Keratinocyte (primary cell): ENCODE measurements around the gene CDH13.

Experiments
- EZH2 ChIP-seq: IDR thresholded peaks from one replicate; pipeline ENCODE4 v1.6.1; 2012; ENCODE audit warnings: inconsistent platforms, mild to moderate bottlenecking, low read length, moderate library complexity
- TF ChIP-seq, protein P1 (sequence below), 3 experiments: IDR thresholded peaks in 1 of 3; conservative IDR thresholded peaks in 1 of 3; optimal IDR thresholded peaks in 1 of 3; 2 replicates in 2 of 3; 3 replicates in 1 of 3; pipeline versions ENCODE3 to v1.5.1; 2011; ENCODE audit warnings: low read length in 3 of 3, mild to moderate bottlenecking in 3 of 3, moderate library complexity in 2 of 3, control low read depth in 1 of 3, inconsistent platforms in 1 of 3; ENCODE audit not compliant: insufficient read depth in 2 of 3; ENCODE audit errors: extremely low read depth in 1 of 3

DNA sequence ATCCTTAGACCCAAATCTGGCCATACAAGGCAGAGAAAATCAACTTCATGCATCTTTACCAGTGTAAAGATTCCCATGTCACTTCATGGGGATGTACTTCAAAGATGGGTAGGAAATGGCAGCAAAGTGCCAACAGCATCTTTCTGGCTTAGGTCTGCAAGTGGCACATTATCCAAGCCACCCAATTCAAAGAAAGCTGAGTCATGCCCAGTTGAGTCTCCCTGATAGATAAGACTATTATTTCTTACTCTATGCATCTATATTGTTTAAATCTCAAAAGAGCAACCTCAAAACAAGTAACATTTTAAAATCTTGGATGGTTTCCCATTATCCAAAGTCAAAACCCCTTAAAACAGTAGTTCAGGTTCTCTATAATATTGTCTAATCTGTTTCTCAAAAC, 1119.8 kb downstream of the CDH13 start:
- TF ChIP-seq EZH2, result no peak
- TF ChIP-seq, protein P1, sequence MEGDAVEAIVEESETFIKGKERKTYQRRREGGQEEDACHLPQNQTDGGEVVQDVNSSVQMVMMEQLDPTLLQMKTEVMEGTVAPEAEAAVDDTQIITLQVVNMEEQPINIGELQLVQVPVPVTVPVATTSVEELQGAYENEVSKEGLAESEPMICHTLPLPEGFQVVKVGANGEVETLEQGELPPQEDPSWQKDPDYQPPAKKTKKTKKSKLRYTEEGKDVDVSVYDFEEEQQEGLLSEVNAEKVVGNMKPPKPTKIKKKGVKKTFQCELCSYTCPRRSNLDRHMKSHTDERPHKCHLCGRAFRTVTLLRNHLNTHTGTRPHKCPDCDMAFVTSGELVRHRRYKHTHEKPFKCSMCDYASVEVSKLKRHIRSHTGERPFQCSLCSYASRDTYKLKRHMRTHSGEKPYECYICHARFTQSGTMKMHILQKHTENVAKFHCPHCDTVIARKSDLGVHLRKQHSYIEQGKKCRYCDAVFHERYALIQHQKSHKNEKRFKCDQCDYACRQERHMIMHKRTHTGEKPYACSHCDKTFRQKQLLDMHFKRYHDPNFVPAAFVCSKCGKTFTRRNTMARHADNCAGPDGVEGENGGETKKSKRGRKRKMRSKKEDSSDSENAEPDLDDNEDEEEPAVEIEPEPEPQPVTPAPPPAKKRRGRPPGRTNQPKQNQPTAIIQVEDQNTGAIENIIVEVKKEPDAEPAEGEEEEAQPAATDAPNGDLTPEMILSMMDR (optimal IDR thresholded peaks at IDR 0.05 in 1 of 3, IDR thresholded peaks at IDR 0.05 in 1 of 3, conservative IDR thresholded peaks at IDR 0.05 in 1 of 3; ENCODE audit: extremely low read depth in 1 of 3, insufficient read depth in 2 of 3, low read length in 3 of 3), result no peak
